NCI-H226 (cell line): ENCODE measurements around the gene JPH2.
"Not testable (repeated sequence)": the region's sequence is repeated elsewhere in the genome, so short reads cannot be mapped to it uniquely, and the experiment has no call there.

ENCODE experiments used
- DNase-seq: peaks from one replicate; pipeline ENCODE4 v3.0.0-alpha.2; 2015

JPH2 gene

DNA sequence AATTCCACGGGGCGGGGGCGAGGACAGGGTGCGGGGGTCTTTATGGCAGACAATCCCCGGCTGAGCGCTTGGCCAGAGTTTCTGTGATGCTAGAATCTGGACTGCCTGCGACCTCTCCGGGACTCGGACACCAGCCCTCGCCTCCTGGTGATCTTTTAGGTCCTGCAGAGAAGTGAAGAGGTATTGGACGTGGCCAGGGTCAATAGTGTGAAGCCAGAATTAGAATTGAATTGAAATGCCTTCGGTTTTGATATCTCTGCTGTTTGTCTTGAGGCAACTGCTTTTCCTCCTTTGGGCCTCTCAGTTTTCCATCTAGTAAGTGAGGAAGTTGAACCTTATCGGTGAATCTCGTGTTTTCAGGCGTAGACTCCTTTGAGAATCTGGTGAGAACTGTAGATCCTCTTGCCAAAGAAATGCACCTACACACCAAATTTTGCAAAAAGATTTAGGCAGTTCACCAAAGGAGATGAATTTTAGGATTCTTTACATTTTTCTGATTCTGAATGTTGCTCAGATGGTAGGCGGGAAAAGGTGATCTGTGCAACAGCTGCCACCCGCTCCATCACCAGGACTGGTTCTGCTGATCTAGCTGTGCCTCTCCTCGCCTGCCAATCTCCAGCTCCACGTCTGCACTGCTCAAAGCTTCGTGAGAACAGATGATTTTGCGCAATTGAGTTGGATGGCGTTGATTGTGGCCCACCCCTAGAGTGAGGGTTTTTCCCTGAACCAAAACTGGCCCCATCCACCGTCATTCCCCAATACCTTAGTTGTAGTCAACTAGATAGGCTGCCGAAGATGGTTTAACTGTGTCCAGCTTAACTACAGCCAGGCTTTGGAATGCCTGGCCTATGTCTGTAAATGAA lies 24.4 kb upstream of the JPH2 start:
- no peak for DNase-seq

DNA sequence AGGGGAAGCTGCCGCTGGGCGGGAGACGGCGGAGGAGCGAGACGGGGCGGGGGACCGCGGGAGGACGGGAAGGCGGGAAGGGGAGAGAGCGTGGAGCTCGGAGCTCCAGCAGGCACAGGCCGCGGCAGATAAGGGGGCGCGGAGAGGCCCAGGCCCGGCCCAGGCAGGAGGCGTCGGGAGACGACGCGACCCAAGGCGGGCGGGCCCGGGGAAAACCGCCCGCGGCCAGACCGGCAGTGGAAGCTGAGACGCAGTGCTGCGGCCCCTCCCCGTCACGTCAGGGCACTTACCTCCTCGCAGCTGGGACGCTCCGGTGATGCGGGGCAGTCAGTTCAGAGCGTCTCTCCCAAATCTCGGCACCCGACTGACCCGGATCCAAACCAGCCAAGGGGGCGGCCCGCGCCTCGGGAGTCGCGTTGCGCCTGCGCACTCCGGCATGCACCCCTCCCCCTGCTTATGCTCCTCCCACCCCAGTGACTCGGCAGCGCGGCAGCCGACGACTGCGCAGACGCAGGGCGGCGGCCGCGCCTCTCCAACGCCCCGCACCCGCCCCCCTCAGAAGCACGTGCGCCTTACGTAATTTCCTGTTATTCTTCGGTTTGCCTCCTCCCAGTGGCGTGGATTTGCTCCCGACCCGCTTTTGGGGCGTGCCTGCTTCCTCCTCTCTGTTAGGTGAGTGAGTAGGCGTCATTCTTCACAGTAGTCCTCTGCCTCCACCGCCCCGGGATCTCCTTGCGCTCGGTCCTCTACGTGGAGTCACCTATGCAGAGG lies 23.6 kb upstream of the JPH2 start, which contains the start of gene OSER1:
TSS of gene OSER1 (minus strand) at position 366 of the 771 bp plus-strand sequence. CDS start 3,814 bp downstream, outside the sequence.
- peak; percentile 93 for DNase-seq

DNA sequence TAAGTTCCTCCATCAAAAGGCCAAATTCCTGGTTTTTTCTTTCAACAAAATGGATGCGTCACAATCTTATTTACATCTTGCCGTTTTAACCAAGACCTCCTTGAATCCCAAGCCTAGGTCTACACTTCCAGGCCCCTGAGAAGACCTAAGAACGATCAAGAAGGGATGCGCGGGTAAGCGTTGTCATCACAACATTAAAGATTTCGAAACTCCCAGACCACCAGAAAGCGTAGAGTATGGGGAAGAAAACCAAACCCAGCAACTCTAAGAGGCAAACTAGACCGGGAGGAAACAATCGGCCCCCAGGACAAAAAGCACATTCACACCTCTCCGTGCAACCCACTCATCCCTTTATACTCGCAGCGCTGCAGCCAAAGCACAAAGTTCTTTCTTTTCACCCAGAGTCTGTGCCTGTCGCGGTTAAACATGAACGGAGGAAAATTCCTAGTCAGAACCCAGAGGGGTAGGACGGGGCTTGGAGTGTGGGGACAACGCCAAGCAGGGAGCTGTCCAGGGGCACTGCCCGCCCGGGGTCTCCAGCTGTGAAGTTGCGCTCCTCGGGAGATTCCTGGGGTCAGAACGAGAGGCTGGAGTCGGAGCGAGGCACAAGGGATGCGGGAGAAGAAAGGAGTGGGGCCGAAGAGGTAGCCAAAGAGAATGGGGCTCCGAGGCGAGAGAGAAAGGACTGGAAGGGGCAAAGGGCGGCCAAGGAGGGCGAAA lies 22.9 kb upstream of the JPH2 start:
- DNase-seq = no peak

- no peak for DNase-seq
Observed at GRCh38 chr20:44208770-44209169, 21.8 kb upstream of the JPH2 start.

GRCh38 chr20:44208165-44208564 lies 21.2 kb upstream of the JPH2 start:
- no peak for DNase-seq

DNA sequence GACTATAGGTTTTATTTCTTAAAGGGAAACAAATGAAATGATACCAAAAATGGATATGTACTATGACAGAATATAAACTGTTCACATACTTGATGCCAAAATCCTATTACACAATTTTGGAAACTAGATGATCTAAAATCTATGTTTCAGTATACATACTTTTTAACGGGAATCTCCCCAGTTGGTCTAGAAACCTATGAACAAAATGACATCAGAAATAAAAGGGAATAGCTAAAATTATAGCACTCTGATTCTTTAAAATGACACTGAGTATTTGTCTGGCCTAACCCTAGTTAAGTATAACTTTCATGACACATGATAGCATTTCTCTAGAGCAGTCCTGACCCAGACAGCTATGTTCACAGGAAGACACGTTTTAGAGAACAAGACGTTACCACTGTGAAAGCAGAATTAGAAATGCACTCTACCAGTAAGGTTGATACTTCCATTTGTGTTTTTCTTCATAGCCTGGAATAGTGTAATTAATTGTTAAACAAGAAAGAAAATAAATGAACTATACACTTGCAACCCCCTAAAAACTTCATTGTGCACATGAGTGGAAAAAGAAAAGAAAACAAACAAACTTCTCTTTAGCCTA lies 20.2 kb upstream of the JPH2 start:
- DNase-seq = no peak

GRCh38 chr20:44206132-44206531 lies 19.1 kb upstream of the JPH2 start:
- no peak for DNase-seq

- DNase-seq = no peak
Observed at GRCh38 chr20:44204832-44205215, 17.8 kb upstream of the JPH2 start.

GRCh38 chr20:44204156-44204831 lies 17.3 kb upstream of the JPH2 start:
- DNase-seq = peak; percentile 88

DNA sequence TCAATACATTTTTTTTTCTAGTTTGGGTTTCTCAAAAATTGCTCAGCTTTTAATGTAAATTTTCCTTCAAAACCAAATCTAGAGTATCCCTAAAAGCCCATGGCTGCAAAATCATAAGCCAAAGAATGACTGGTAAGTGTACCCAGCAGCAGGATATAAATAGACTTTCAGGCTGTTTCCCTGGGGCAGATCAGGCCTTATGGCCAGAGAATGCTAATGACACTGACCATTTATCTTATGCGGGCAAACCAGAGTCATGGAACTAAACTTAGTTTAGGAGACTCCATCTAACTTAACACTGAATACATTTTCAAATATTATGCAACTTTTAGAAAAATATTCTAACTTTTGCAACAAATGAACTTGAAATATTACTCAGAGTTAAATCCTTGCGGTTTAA lies 16.2 kb upstream of the JPH2 start:
- DNase-seq = no peak

DNA sequence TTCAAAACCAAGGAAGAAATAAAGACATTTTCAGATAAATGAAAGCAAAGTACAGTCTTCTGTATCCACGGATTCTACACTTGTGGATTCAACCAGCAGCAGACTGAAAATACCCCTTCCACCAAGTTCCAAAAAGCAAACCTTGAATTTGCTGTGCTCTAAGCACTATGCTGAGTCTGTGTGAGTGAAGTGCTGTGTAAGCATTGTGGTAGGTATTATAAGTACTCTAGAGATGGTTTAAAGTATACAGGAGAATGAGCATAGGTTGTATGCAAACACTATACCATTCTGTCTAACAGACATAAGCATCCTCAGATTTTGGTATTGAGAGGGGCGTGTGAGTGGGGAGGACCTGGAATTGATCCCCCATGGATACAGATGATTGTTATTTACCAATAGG lies 14.0 kb upstream of the JPH2 start:
- no peak for DNase-seq

DNA sequence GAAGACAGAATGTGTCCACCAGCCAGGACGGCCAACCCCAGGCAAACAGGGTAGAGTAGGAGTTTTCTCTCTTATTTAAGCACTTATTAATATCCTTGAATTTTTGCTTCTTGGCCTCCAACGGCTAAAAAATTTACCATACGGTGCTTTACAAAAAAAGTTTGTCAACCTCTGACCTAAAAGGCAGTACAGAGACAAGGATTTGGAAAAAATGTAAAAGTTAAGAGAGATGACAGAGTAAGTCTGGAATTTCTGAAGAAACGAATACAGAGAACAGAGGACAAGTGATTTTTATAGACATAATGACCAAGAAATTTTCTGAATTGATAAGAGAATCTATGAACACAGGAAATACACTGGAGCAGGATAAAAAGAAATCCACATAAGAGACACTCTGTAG lies 13.4 kb upstream of the JPH2 start:
- no peak for DNase-seq

DNA sequence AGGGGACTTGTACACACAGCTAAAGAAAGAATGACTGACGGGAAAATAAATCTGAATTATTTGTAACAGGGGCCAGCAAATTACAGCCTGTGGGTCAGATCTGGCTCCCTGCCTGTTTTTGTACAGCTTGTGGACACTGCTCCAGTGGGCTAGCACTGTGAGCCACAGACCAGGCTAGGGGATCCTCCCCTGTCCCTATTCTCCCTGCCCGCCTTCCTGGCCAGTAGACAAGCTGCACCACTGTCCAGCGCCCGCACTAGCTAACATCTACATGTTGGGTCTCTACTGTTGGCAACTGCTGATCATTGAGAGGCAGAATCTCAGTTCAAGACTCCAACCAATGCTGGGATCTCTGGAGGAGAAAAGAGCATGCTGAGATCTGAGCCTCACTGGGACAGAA lies 12.9 kb upstream of the JPH2 start:
- DNase-seq = no peak

GRCh38 chr20:44198872-44199271 lies 11.9 kb upstream of the JPH2 start:
- DNase-seq = no peak

- no peak for DNase-seq
Observed at GRCh38 chr20:44196271-44196670, 9.3 kb upstream of the JPH2 start.

DNA sequence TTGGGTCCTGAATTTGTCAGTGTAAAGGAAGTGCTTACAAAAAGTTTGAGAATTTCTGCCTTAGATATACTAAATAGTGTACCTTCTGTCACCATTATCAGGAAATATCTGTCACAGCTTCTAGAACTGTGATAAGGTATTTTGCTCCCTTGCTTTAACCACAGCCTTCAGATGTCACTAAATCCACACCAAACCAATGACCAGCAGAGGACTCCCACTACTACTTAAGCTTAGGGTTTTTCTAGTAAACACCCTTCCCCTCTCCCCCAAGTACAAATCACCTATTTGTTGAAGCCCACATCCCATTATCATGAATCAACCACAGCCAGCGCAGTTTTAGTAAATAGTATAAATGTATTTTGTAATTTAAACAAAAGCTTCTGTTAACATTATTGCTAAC lies 8.6 kb upstream of the JPH2 start:
- DNase-seq = no peak

DNA sequence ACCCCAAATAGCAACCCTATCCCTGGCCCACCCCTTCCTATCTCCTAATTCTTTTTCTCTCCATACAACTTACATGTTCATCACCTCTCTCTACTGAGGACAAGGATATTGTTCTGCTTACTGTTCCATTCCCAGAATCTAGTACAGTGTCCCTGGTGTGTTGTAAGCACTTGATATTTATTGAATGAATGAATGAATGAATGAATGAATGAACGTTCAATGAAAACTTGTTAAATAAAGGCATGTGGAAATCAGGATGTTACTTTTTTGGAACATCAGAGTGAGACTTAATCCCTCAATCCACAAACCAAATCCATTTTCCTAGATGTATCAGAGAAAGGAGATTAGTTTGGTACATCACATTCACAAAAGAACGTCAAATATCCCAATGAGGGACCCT lies 6.8 kb upstream of the JPH2 start:
- DNase-seq = no peak

DNA sequence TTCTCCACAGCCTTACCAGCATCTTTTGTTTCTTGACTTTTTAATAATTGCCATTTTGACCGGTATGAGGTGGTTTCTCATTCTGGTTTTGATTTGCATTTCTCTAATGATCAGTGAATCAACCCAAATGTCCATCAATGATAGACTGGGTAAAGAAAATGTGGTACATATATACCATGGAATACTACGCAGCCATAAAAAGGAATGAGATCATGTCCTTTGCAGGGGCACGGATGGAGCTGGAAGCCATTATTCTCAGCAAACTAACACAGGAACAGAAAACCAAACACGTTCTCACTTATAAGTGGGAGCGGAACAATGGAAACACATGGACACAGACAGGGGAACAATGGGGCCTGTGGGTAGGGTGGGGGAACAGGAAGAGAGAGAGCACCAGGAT lies 4.7 kb upstream of the JPH2 start:
- DNase-seq = not testable (repeated sequence)

- peak; percentile 30 for DNase-seq
Observed at GRCh38 chr20:44190197-44190852, 3.3 kb upstream of the JPH2 start.

DNA sequence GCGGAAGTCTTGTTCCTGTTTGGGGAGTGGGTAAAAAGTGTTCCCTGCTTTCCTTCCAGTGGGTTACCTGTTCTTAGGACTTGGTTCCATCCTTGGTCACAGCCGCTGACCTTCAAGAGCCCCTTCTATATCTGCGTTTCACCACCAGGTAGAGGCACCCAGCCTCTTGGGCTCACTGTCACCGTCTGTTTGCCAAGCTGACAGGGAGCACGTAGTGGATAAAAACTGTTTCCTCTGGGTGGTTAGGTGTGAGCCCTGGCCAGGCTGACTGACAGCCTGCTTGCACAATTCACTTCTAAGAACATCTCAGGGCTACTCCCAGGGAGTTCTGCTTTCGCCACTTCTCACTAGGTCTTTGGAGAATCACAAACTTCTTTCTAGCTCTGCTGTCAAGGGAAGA lies 1.8 kb upstream of the JPH2 start:
- DNase-seq = peak; percentile 57

GRCh38 chr20:44187772-44188709 lies 1.1 kb upstream of the JPH2 start:
- peak; percentile 26 for DNase-seq
